CD4-positive, alpha-beta T cell treated with Interleukin-2 at 100 ng/mL for 4 hours (primary cell): ENCODE results near the gene PLCB3.

Experiments
- DNase-seq: peaks from one replicate; pipeline ENCODE4 v3.0.0-alpha.2; 2020; ENCODE audit warnings: low spot score

Gene PLCB3

DNA sequence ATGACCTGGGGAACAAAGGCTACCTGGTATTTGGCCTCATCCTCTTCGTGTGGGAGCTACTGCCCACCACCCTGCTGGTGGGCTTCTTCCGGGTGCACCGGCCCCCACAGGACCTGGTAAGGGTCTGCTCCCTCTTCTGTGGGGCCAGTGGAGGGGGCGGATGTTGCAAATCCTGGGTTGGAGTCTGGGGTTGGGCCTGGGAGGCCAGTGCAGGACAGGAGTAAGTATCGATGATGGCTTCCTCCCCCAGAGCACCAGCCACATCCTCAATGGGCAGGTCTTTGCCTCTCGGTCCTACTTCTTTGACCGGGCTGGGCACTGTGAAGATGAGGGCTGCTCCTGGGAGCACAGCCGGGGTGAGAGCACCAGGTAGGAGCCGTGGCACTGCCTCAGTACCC lies 37.0 kb downstream of the PLCB3 start:
- no peak for DNase-seq

- no peak for DNase-seq
Measured at GRCh38 chr11:64289002-64289564, 37.8 kb downstream of the PLCB3 start.

GRCh38 chr11:64290352-64291261 lies 39.3 kb downstream of the PLCB3 start:
- DNase-seq: no peak

DNA sequence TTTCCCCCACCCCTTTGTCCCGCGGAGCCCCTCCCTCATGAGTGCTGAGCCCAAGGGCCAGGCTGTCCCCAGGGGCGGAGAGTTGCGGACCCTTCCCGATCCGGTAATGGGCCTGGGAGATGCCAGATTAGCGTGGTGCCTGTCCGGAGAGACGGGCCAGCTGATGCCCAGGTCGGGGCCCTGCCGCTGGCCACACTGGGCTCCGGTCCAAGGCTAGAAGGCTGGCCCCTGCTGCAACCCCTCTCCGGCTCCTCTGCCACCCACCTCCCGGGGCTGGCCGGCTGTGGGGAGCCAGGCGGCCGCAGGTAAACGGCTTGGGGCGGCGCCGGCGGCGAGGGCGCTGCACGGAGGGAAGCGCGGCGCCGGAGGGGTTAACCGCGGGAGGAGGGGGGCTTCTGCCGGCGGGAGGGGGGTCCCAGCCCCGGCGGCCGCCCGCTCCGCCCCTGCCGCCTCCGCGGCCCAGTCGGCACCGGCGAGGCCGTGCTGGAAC lies 40.0 kb downstream of the PLCB3 start, which contains the start of gene KCNK4:
Gene KCNK4 (plus strand): TSS at position 41 of the 490 bp plus-strand sequence. CDS start 1,717 bp downstream, outside the sequence.
- DNase-seq: no peak

- no peak for DNase-seq
Measured at GRCh38 chr11:64291752-64292459, 40.6 kb downstream of the PLCB3 start.

- DNase-seq: no peak
Measured at GRCh38 chr11:64292460-64293254, 41.3 kb downstream of the PLCB3 start.

- DNase-seq: no peak
Measured at GRCh38 chr11:64294774-64295173, 43.4 kb downstream of the PLCB3 start.

GRCh38 chr11:64295760-64296159 lies 44.4 kb downstream of the PLCB3 start:
- DNase-seq: no peak

DNA sequence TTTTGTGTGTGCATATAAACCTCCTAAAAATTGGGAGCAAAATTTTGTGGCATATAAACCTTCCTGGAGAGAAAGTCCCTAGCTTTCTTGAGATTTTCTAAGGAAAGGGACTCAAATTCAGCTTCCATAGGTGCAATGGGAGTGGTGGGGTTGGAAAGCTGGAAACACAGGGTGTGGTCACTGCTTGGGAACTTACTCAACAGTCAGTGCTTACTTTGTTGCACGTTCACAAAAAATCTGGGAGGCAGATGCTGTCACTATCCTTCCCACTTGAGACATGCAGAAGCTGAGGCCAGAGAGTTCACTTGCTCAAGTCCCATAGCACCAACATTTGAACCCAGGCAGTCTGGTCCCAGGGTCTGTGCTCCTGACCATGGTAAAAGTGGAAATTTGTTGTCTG lies 44.9 kb downstream of the PLCB3 start:
- no peak for DNase-seq

DNA sequence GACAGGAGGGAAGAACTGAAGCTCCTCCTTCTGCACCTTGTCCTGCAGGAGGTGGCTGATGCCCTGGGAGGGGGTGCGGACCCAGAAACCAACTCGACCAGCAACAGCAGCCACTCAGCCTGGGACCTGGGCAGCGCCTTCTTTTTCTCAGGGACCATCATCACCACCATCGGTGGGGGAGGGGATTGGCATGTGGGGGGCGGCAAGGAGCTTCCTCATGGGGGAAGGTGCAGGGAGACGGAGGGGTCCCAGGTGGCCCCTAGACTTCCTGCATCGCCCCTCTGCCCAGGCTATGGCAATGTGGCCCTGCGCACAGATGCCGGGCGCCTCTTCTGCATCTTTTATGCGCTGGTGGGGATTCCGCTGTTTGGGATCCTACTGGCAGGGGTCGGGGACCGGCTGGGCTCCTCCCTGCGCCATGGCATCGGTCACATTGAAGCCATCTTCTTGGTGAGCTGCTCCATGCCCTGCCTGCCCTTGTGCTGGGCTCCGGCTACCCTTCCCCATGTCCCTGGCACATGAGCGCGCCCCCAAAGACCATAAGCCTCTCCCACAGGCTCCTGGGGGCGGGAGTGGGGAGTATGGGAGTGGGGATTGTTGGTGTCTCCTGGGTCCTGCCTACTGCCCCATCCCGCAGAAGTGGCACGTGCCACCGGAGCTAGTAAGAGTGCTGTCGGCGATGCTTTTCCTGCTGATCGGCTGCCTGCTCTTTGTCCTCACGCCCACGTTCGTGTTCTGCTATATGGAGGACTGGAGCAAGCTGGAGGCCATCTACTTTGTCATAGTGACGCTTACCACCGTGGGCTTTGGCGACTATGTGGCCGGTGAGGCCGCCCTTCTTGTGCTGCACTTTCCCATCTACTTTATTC lies 45.7 kb downstream of the PLCB3 start:
- no peak for DNase-seq

GRCh38 chr11:64297699-64298358 lies 46.5 kb downstream of the PLCB3 start:
- DNase-seq: no peak

DNA sequence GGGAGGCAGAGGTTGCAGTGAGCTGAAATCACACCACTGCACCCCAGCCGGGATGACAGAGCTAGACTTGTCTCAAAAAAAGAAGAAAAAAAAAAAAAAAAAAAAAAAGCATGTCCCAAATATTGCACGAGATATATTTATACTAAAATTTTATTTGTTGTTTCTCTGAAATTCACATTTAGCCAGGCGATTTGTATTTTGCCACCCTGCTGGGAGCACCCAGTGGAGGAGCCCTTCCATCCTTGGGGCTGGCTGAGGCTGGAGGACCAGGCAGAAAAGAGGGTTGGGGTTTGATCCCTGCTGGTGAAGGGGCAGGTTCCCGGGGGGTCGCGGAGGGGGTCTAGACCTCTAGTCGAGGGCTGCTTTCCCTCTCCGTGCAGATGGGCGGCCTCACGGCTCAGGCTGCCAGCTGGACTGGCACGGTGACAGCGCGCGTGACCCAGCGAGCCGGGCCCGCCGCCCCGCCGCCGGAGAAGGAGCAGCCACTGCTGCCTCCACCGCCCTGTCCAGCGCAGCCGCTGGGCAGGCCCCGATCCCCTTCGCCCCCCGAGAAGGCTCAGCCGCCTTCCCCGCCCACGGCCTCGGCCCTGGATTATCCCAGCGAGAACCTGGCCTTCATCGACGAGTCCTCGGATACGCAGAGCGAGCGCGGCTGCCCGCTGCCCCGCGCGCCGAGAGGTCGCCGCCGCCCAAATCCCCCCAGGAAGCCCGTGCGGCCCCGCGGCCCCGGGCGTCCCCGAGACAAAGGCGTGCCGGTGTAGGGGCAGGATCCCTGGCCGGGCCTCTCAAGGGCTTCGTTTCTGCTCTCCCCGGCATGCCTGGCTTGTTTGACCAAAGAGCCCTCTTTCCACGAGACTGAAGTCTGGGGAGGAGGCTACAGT lies 47.9 kb downstream of the PLCB3 start:
- no peak for DNase-seq

DNA sequence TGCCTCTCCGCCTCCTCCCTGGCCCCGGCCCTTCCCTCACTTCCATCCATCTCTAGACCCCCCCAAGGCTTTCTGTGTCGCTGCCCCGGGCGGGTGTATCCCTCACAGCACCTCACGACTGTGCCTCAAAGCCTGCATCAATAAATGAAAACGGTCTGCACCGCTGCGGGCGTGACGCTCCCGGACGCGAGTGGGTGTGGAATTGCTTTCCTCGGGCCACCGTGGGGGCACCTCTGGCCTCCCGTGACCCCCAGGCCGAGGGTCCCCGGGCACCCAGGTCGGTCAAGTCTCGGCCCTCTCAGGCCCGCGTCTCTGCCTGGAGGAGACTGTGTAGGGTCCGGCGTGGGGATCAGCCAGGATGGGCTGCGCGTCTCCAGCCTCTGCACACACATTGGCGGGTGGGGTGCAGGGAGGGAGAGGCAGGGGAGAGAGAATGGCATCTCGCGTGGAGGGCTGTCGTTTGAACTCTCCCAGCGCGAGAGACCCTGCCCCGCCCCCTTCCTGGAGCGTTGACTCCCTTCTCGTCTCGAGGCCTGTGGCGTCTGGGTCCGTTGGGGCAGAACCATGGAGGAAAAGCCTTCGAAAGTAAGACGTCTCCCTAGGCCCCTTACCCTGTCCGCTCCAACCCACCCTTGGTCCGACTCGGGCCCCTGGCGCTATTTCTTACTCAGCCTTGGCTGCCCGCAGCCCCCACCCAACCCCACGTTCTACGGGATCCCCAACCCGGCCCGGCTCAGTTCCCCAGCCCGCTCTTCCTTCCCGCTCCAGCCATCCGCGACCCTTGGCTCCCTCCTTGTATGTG lies 48.7 kb downstream of the PLCB3 start, which contains the start of gene CATSPERZ:
Gene CATSPERZ (plus strand): TSS at position 512 of the 802 bp plus-strand sequence. CDS start 53 bp downstream, at position 565.
- no peak for DNase-seq

- no peak for DNase-seq
Measured at GRCh38 chr11:64303109-64304031, 52.0 kb downstream of the PLCB3 start.

DNA sequence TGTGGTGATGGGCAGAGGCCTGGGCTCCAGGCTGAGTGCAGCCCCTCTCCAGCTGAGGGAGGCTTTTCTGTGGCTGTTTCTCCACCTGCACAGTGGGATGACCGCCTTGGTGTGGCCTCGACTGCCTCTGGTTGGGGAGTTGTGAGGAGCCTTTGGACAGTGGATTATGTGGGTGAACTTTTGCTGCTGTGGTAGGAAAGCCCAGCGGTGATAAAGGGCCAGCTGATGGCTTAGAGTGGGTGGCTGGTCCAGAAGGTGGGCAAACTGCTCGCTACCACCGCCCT lies 52.6 kb downstream of the PLCB3 start:
- DNase-seq: no peak

GRCh38 chr11:64304316-64305072 lies 53.2 kb downstream of the PLCB3 start:
- DNase-seq: peak; percentile 93
